ENCODE results near the gene L3MBTL3.
"Not testable (repeated sequence)": the region's sequence is repeated elsewhere in the genome, so short reads cannot be mapped to it uniquely, and the experiment has no call there.

The L3MBTL3 gene

GRCh38 chr6:130105996-130106704, 87.8 kb downstream of the L3MBTL3 start:
- no peaks in the 10 kb centered on the region for H4K20me1 ChIP-seq
- H3K4me2 ChIP-seq = no peak overlapping the region
- no peak overlapping the region for H3K9ac ChIP-seq
- no peaks in the 10 kb centered on the region for H3K4me1 ChIP-seq
- H3K36me3 ChIP-seq = peaks cover 48% of the 10 kb centered on the region
- no peak overlapping the region for H3K4me3 ChIP-seq
- no peaks in the 10 kb centered on the region for H3K27me3 ChIP-seq
- peaks cover 12% of the 10 kb centered on the region for H3K9me3 ChIP-seq
- no peak for TF ChIP-seq Cebpa-rat (IDR thresholded peaks at IDR 0.05)
- no peak overlapping the region for H3K27ac ChIP-seq

GRCh38 chr6:130107710-130108109, 89.3 kb downstream of the L3MBTL3 start:
- TF ChIP-seq Cebpa-rat (IDR thresholded peaks at IDR 0.05) = no peak
- no peak overlapping the region for H3K4me3 ChIP-seq
- H3K9me3 ChIP-seq = peaks cover 12% of the 10 kb centered on the region
- no peaks in the 10 kb centered on the region for H4K20me1 ChIP-seq
- H3K4me2 ChIP-seq = no peak overlapping the region
- no peaks in the 10 kb centered on the region for H3K4me1 ChIP-seq
- H3K27ac ChIP-seq = 0 out of 2 replicates have a peak overlapping the region, but pooled peaks have one; percentile 14
- peaks cover 45% of the 10 kb centered on the region for H3K36me3 ChIP-seq
- no peak overlapping the region for H3K9ac ChIP-seq
- no peaks in the 10 kb centered on the region for H3K27me3 ChIP-seq

- peaks cover 12% of the 10 kb centered on the region for H3K9me3 ChIP-seq
- TF ChIP-seq Cebpa-rat (IDR thresholded peaks at IDR 0.05) = no peak
- H3K4me3 ChIP-seq = no peak overlapping the region
- H4K20me1 ChIP-seq = no peaks in the 10 kb centered on the region
- no peaks in the 10 kb centered on the region for H3K27me3 ChIP-seq
- no peak overlapping the region for H3K4me2 ChIP-seq
- H3K27ac ChIP-seq = no peak overlapping the region
- H3K36me3 ChIP-seq = peaks cover 34% of the 10 kb centered on the region
- H3K9ac ChIP-seq = no peak overlapping the region
- H3K4me1 ChIP-seq = peaks cover 27% of the 10 kb centered on the region
Measured at GRCh38 chr6:130111031-130111430, 92.7 kb downstream of the L3MBTL3 start.

- H3K27me3 ChIP-seq = no peaks in the 10 kb centered on the region
- H4K20me1 ChIP-seq = no peaks in the 10 kb centered on the region
- no peak overlapping the region for H3K4me3 ChIP-seq
- peaks cover 40% of the 10 kb centered on the region for H3K4me1 ChIP-seq
- no peak overlapping the region for H3K4me2 ChIP-seq
- peaks cover 16% of the 10 kb centered on the region for H3K9me3 ChIP-seq
- TF ChIP-seq Cebpa-rat (IDR thresholded peaks at IDR 0.05) = no peak
- H3K36me3 ChIP-seq = peaks cover 35% of the 10 kb centered on the region
- no peak overlapping the region for H3K27ac ChIP-seq
- no peak overlapping the region for H3K9ac ChIP-seq
Measured at GRCh38 chr6:130113201-130113710, 94.9 kb downstream of the L3MBTL3 start.

GRCh38 chr6:130115036-130115435, 96.7 kb downstream of the L3MBTL3 start:
- Histone ChIP-seq H3K4me1 (peaks cover 42% of the 10 kb centered on the region), H3K36me3 (peaks cover 25% of the 10 kb centered on the region), H3K4me2 (peak overlapping the region; percentile 67), H3K4me3 (no peak overlapping the region), H3K9ac (peak overlapping the region; percentile 54; the same call in 1 of the 2 replicates), H3K9me3 (peaks cover 4% of the 10 kb centered on the region), H4K20me1 (no peaks in the 10 kb centered on the region), H3K27ac (peak overlapping the region; percentile 62), H3K27me3 (no peaks in the 10 kb centered on the region)
- no peak for TF ChIP-seq Cebpa-rat (IDR thresholded peaks at IDR 0.05)

- Histone ChIP-seq H3K9ac (no peak overlapping the region), H3K27ac (no peak overlapping the region), H4K20me1 (no peaks in the 10 kb centered on the region), H3K36me3 (peaks cover 24% of the 10 kb centered on the region), H3K27me3 (no peaks in the 10 kb centered on the region), H3K4me1 (peaks cover 42% of the 10 kb centered on the region), H3K9me3 (0 out of 2 replicates have a peak, but pooled peaks cover 4% of the 10 kb centered on the region), H3K4me2 (no peak overlapping the region), H3K4me3 (no peak overlapping the region)
- TF ChIP-seq Cebpa-rat (IDR thresholded peaks at IDR 0.05) = no peak
Measured at GRCh38 chr6:130116273-130116672, 97.9 kb downstream of the L3MBTL3 start.

GRCh38 chr6:130117187-130117701, 98.9 kb downstream of the L3MBTL3 start:
- H3K27me3 ChIP-seq, H3K4me2 ChIP-seq: not testable (repeated sequence)
- peaks cover 42% of the 10 kb centered on the region for H3K4me1 ChIP-seq

GRCh38 chr6:130118236-130118635, 99.9 kb downstream of the L3MBTL3 start:
- H3K36me3 ChIP-seq = peaks cover 10% of the 10 kb centered on the region; the same call in 1 of the 2 replicates
- H3K9ac ChIP-seq = no peak overlapping the region
- H3K27ac ChIP-seq = no peak overlapping the region
- H3K4me3 ChIP-seq = no peak overlapping the region
- no peak for TF ChIP-seq Cebpa-rat (IDR thresholded peaks at IDR 0.05)
- 0 out of 2 replicates have a peak, but pooled peaks cover 4% of the 10 kb centered on the region for H3K9me3 ChIP-seq
- H4K20me1 ChIP-seq = no peaks in the 10 kb centered on the region
- H3K4me1 ChIP-seq = peaks cover 42% of the 10 kb centered on the region
- no peaks in the 10 kb centered on the region for H3K27me3 ChIP-seq
- peak overlapping the region; percentile 42 for H3K4me2 ChIP-seq

More at GRCh38 chr6:130117187-130117701, 98.9 kb downstream of the L3MBTL3 start:
- H4K20me1 ChIP-seq, H3K9me3 ChIP-seq, H3K27ac ChIP-seq, H3K9ac ChIP-seq, H3K4me3 ChIP-seq: not testable (repeated sequence)
- peaks cover 17% of the 10 kb centered on the region for H3K36me3 ChIP-seq

- 0 out of 2 replicates have a peak, but pooled peaks cover 4% of the 10 kb centered on the region for H3K9me3 ChIP-seq
- H3K27me3 ChIP-seq = no peaks in the 10 kb centered on the region
- H4K20me1 ChIP-seq = no peaks in the 10 kb centered on the region
- H3K9ac ChIP-seq = no peak overlapping the region
- H3K36me3 ChIP-seq = peaks cover 17% of the 10 kb centered on the region
- no peak overlapping the region for H3K27ac ChIP-seq
- no peak overlapping the region for H3K4me2 ChIP-seq
- H3K4me3 ChIP-seq = no peak overlapping the region
- TF ChIP-seq Cebpa-rat (IDR thresholded peaks at IDR 0.05) = no peak
- H3K4me1 ChIP-seq = peaks cover 34% of the 10 kb centered on the region
Measured at GRCh38 chr6:130119211-130119610, 100.8 kb downstream of the L3MBTL3 start.

- Histone ChIP-seq H3K4me3 (no peak overlapping the region), H3K9me3 (0 out of 2 replicates have a peak, but pooled peaks cover 4% of the 10 kb centered on the region), H4K20me1 (no peaks in the 10 kb centered on the region), H3K27me3 (no peaks in the 10 kb centered on the region), H3K27ac (no peak overlapping the region), H3K36me3 (peaks cover 24% of the 10 kb centered on the region), H3K9ac (no peak overlapping the region), H3K4me1 (peaks cover 18% of the 10 kb centered on the region), H3K4me2 (no peak overlapping the region)
- TF ChIP-seq Cebpa-rat (IDR thresholded peaks at IDR 0.05) = no peak
Measured at GRCh38 chr6:130120731-130121130, 102.3 kb downstream of the L3MBTL3 start.
